Transverse colon (tissue), 3 donors: ENCODE data around the gene PGP.
"Not testable (repeated sequence)": the region's sequence is repeated elsewhere in the genome, so short reads cannot be mapped to it uniquely, and the experiment has no call there.

Experiments used
- EP300 ChIP-seq: sonication (generic); formaldehyde crosslinking; IDR thresholded peaks from one replicate; pipeline ENCODE4 v1.6.1; 2017; ENCODE audit warnings: antibody characterized with exemption, low read depth
- POLR2A ChIP-seq: fragments of 450-650 bp; IDR thresholded peaks from one replicate; pipeline ENCODE4 v1.6.1; 2016; ENCODE audit warnings: antibody characterized with exemption, mild to moderate bottlenecking, moderate library complexity
- TF ChIP-seq, protein P1 (sequence below), 5 experiments: fragments of 200-600 bp in 3 of 5; fragments of 450-650 bp in 2 of 5; sonication (generic) in 3 of 5; IDR thresholded peaks; 1 replicate in 2 of 5; 2 replicates in 3 of 5; pipeline ENCODE4 v1.5.1; 2016 to 2017; ENCODE audit warnings: antibody characterized with exemption in 5 of 5, inconsistent platforms in 3 of 5, mild to moderate bottlenecking in 2 of 5, moderate library complexity in 1 of 5

GRCh38 chr16:2263026-2263425 lies 48.4 kb upstream of the PGP start:
- TF ChIP-seq, protein P1, sequence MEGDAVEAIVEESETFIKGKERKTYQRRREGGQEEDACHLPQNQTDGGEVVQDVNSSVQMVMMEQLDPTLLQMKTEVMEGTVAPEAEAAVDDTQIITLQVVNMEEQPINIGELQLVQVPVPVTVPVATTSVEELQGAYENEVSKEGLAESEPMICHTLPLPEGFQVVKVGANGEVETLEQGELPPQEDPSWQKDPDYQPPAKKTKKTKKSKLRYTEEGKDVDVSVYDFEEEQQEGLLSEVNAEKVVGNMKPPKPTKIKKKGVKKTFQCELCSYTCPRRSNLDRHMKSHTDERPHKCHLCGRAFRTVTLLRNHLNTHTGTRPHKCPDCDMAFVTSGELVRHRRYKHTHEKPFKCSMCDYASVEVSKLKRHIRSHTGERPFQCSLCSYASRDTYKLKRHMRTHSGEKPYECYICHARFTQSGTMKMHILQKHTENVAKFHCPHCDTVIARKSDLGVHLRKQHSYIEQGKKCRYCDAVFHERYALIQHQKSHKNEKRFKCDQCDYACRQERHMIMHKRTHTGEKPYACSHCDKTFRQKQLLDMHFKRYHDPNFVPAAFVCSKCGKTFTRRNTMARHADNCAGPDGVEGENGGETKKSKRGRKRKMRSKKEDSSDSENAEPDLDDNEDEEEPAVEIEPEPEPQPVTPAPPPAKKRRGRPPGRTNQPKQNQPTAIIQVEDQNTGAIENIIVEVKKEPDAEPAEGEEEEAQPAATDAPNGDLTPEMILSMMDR (IDR thresholded peaks at IDR 0.05), result not testable (repeated sequence)
- TF ChIP-seq POLR2A, EP300: not testable (repeated sequence)
